ENCODE data around the gene KLHL5.

- TF ChIP-seq CTCF (IDR thresholded peaks at IDR 0.05; ENCODE audit: insufficient read depth, low read length, poor library complexity, severe bottlenecking) (no peak), EZH2phosphoT487 (conservative IDR thresholded peaks at IDR 0.05; ENCODE audit: low read length) (no peak)
These were observed 39.8 kb upstream of the KLHL5 start for GRCh38 chr4:39022241-39022640.
